Mammary epithelial cell (primary cell): Measurements from ENCODE around the gene B3GALT5.

Experiments used
- CTCF ChIP-seq, 2 donors: IDR thresholded peaks in 1 of 2; conservative IDR thresholded peaks in 1 of 2; 2 replicates each; pipeline ENCODE4 v1.5.1; 2011 to 2012; ENCODE audit warnings: inconsistent platforms in 2 of 2, low read length in 2 of 2, mild to moderate bottlenecking in 2 of 2, control low read depth in 1 of 2, low read depth in 1 of 2; ENCODE audit not compliant: insufficient read depth in 1 of 2; ENCODE audit errors: extremely low read depth in 1 of 2
- EZH2 ChIP-seq: IDR thresholded peaks from 2 replicates; pipeline ENCODE4 v1.6.1; 2012; ENCODE audit warnings: low read length, inconsistent platforms, borderline replicate concordance

- no peak for TF ChIP-seq CTCF (conservative IDR thresholded peaks at IDR 0.05 in 1 of 2, IDR thresholded peaks at IDR 0.05 in 1 of 2; ENCODE audit: extremely low read depth in 1 of 2, insufficient read depth in 1 of 2, low read depth in 1 of 2, low read length in 2 of 2)
- TF ChIP-seq EZH2, result no peak
Measured at GRCh38 chr21:39655589-39655988, 42.8 kb downstream of the B3GALT5 start.
